ENCODE results near the gene SCN2B.

SCN2B gene

GRCh38 chr11:118174006-118174567 lies 2.4 kb downstream of the SCN2B start:
- no peak for DNase-seq

GRCh38 chr11:118172356-118172755 lies 4.1 kb downstream of the SCN2B start:
- DNase-seq, result no peak

- no peak for DNase-seq
Observed at GRCh38 chr11:118171269-118172062, 5.0 kb downstream of the SCN2B start.

GRCh38 chr11:118170882-118171268 lies 5.6 kb downstream of the SCN2B start:
- no peak for DNase-seq

GRCh38 chr11:118170231-118170630 lies 6.2 kb downstream of the SCN2B start:
- no peak for DNase-seq

- no peak for DNase-seq
Observed at GRCh38 chr11:118169300-118170140, 6.9 kb downstream of the SCN2B start.

GRCh38 chr11:118168751-118169150 lies 7.7 kb downstream of the SCN2B start:
- no peak for DNase-seq

GRCh38 chr11:118168316-118168715 lies 8.1 kb downstream of the SCN2B start:
- no peak for DNase-seq

- DNase-seq, result no peak
Observed at GRCh38 chr11:118167906-118168305, 8.5 kb downstream of the SCN2B start.

GRCh38 chr11:118167253-118167652 lies 9.2 kb downstream of the SCN2B start:
- DNase-seq, result no peak

- DNase-seq, result no peak
Observed at GRCh38 chr11:118166641-118167040, 9.8 kb downstream of the SCN2B start.

GRCh38 chr11:118164885-118165284 lies 11.6 kb downstream of the SCN2B start:
- DNase-seq, result no peak

GRCh38 chr11:118163494-118163893 lies 12.9 kb downstream of the SCN2B start:
- DNase-seq, result no peak

- no peak for DNase-seq
Observed at GRCh38 chr11:118162846-118163245, 13.6 kb downstream of the SCN2B start.

GRCh38 chr11:118161786-118162185 lies 14.7 kb downstream of the SCN2B start:
- DNase-seq, result no peak

GRCh38 chr11:118157186-118157895 lies 19.1 kb downstream of the SCN2B start:
- no peak for DNase-seq

GRCh38 chr11:118156531-118157185 lies 19.8 kb downstream of the SCN2B start:
- no peak for DNase-seq

- no peak for DNase-seq
Observed at GRCh38 chr11:118155776-118156530, 20.5 kb downstream of the SCN2B start.

- no peak for DNase-seq
Observed at GRCh38 chr11:118154641-118155040, 21.8 kb downstream of the SCN2B start.

GRCh38 chr11:118153976-118154375 lies 22.5 kb downstream of the SCN2B start:
- no peak for DNase-seq

- no peak for DNase-seq
Observed at GRCh38 chr11:118153516-118153915, 22.9 kb downstream of the SCN2B start.
